LHCN-M2 (cell line): ENCODE data around the gene RNF31. TPM values are rescaled to one million over a fixed set of nuclear protein-coding genes. Genes with fewer than 3 reads are reported as not detected.
A peak's percentile ranks its signal among the peaks of the same experiment; 100 is the strongest.

Experiments used
- DNase-seq: peaks from one replicate; pipeline ENCODE4 v3.0.0-alpha.2; 2012; ENCODE audit warnings: low read depth
- total RNA-seq: library from RNA; depleted of rRNA; stranded (reverse); fragments of >200 nt; gene quantifications from 2 replicates; pipeline ENCODE4 v1.2.3, GENCODE V29; 2014

Gene RNF31
- total RNA-seq, 1 experiment from 2014 or later: 44.2 TPM

GRCh38 chr14:24159777-24160498, 12.6 kb downstream of the RNF31 start:
- DNase-seq: no peak

- no peak for DNase-seq
Observed at GRCh38 chr14:24160499-24160849, 13.2 kb downstream of the RNF31 start.

GRCh38 chr14:24160850-24161804, 13.8 kb downstream of the RNF31 start, which contains the start of gene IRF9:
Gene IRF9, plus strand, starts transcription at chr14:24161265. Its CDS starts 880 bp downstream, at chr14:24162145.
- peak; percentile 94 for DNase-seq

GRCh38 chr14:24162093-24162492, 14.8 kb downstream of the RNF31 start:
- DNase-seq: no peak

- DNase-seq: no peak
Observed at GRCh38 chr14:24164518-24164991, 17.3 kb downstream of the RNF31 start.

GRCh38 chr14:24165785-24166184, 18.5 kb downstream of the RNF31 start:
- DNase-seq: no peak

GRCh38 chr14:24167469-24168114, 20.3 kb downstream of the RNF31 start:
- no peak for DNase-seq

GRCh38 chr14:24171422-24172260, 24.3 kb downstream of the RNF31 start, which contains the start of gene REC8:
Gene REC8, plus strand, starts transcription at chr14:24172080. Its CDS starts 473 bp downstream, at chr14:24172553.
- no peak for DNase-seq

- DNase-seq: no peak
Observed at GRCh38 chr14:24172261-24172860, 25.1 kb downstream of the RNF31 start.

GRCh38 chr14:24172871-24173281, 25.6 kb downstream of the RNF31 start:
- DNase-seq: no peak

- DNase-seq: no peak
Observed at GRCh38 chr14:24176599-24176998, 29.3 kb downstream of the RNF31 start.

GRCh38 chr14:24177041-24177825, 29.9 kb downstream of the RNF31 start:
- no peak for DNase-seq

- DNase-seq: no peak
Observed at GRCh38 chr14:24177891-24178290, 30.6 kb downstream of the RNF31 start.

GRCh38 chr14:24178399-24179178, 31.3 kb downstream of the RNF31 start:
- no peak for DNase-seq

- no peak for DNase-seq
Observed at GRCh38 chr14:24179294-24179960, 32.1 kb downstream of the RNF31 start.

GRCh38 chr14:24179961-24180796, 32.9 kb downstream of the RNF31 start:
- peak; percentile 69 for DNase-seq

GRCh38 chr14:24181371-24182077, 34.2 kb downstream of the RNF31 start:
- DNase-seq: no peak
